SK-N-MC (cell line): ENCODE results near the gene WDR27.

Experiments
- DNase-seq: peaks from one replicate; pipeline ENCODE4 v3.0.0-alpha.2; 2011; ENCODE audit warnings: low read depth, low spot score
- H3K27ac ChIP-seq: fragments of 200-600 bp; sonication (generic); 2 replicates; pipeline ENCODE4 v1.5.1; 2016; ENCODE audit warnings: mixed run types
- H3K36me3 ChIP-seq: fragments of 200-600 bp; sonication (generic); 2 replicates; pipeline ENCODE4 v1.6.1; 2017; ENCODE audit warnings: antibody characterized with exemption, low read length, mixed read lengths; ENCODE audit not compliant: insufficient read depth
- H3K4me3 ChIP-seq: fragments of 200-600 bp; sonication (generic); 2 replicates; pipeline ENCODE4 v1.5.1; 2016
- H3K9ac ChIP-seq: fragments of 200-600 bp; sonication (generic); 2 replicates; pipeline ENCODE4 v1.8.0; 2017; ENCODE audit warnings: mixed run types, mixed read lengths; ENCODE audit not compliant: insufficient read length
- H3K9me3 ChIP-seq: fragments of 200-600 bp; sonication (generic); 2 replicates; pipeline ENCODE4 v1.6.1; 2017; ENCODE audit warnings: low read depth, mild to moderate bottlenecking, antibody characterized with exemption, low read length, moderate library complexity, mixed read lengths
- EZH2 ChIP-seq: fragments of 200-600 bp; sonication (generic); IDR thresholded peaks from one replicate; pipeline ENCODE4 v1.6.1; 2017; ENCODE audit warnings: antibody characterized with exemption
- FOXP2 ChIP-seq: optimal IDR thresholded peaks from 2 replicates; pipeline ENCODE3; 2011; ENCODE audit warnings: mild to moderate bottlenecking, moderate library complexity; ENCODE audit not compliant: insufficient read depth; ENCODE audit errors: extremely low read length, control extremely low read depth
- POLR2AphosphoS5 ChIP-seq: IDR thresholded peaks from 2 replicates; pipeline ENCODE4 v1.6.1; 2012; ENCODE audit warnings: mild to moderate bottlenecking, low read depth, low read length, borderline replicate concordance

WDR27 gene

DNA sequence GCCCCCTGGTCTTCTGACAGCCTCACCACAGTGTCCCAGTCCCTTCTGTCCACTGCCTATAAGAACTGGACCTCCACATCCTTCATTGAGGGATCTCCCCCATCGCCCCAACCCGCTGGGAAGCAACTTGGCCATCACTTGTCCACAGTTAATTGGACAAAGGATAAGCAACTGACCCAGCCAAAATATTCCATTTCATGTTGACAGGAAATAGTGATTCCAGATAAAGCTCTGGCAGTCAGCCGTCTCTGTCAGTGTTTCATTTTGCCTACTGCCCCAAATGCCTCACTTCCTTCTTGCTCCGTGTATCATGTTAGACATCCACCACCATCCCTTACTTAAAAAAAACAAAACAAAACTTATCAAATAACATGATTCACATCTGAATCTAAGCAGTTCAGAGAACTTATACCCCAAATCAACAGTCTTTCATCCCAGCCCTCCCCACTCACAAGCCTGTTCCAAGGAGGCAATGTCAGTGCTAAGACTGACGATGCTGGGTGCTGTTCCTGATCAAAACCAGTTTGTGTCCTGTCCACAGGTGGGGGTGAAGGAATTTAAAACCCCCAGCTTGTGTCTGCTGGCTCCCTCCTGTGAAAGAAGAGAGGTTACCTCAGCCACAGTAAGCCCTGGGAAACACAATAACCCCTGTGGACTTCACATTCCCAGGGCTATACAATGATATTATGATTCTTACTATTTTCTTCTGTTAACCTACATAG lies 162.5 kb downstream of the WDR27 start:
- H3K9ac ChIP-seq: no peak overlapping the region
- DNase-seq: no peak
- no peaks in the 10 kb centered on the region for H3K36me3 ChIP-seq
- 0 out of 2 replicates have a peak, but pooled peaks cover 4% of the 10 kb centered on the region for H3K9me3 ChIP-seq
- H3K27ac ChIP-seq: no peak overlapping the region
- TF ChIP-seq FOXP2 (no peak), POLR2AphosphoS5 (no peak), EZH2 (no peak)
- H3K4me3 ChIP-seq: no peak overlapping the region

DNA sequence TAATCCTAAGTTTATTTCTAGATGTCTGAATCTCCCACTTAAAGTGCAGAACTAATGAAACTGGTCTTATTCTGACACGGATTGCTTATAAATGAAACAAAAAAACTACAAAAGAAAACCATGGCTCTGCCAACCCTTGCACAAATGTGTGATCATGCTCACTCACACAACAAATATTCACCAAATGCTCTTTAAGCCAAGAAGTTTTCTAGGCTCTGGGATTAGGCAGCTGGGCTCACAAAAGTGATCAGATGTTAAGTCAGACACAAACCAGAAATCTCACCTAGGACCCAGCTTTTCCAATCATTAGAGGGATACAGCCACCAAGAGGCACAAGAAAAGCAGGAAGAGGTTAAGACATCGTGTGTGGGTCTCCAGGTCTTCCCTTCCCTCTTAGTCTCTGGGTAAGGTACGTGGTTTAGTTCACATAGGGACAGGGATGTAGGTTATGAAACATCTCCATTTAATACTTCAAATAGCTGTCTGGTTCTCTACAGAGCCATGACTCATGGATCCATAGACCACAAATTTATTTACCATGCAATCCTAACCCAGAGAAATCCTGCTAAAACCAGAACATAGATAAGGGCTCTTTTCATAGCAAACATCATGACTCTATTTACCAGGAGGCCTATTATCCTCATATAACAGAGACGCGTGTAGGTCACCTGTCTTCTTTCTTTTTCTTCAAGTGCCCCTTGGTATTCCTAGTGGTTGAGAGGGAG lies 165.2 kb downstream of the WDR27 start:
- no peak overlapping the region for H3K27ac ChIP-seq
- no peak for DNase-seq
- 0 out of 2 replicates have a peak, but pooled peaks cover 4% of the 10 kb centered on the region for H3K9me3 ChIP-seq
- TF ChIP-seq POLR2AphosphoS5: no peak
- no peak for TF ChIP-seq FOXP2
- H3K4me3 ChIP-seq: no peak overlapping the region
- H3K9ac ChIP-seq: no peak overlapping the region
- no peaks in the 10 kb centered on the region for H3K36me3 ChIP-seq

- H3K36me3 ChIP-seq: no peaks in the 10 kb centered on the region
- no peak overlapping the region for H3K9ac ChIP-seq
- no peak overlapping the region for H3K4me3 ChIP-seq
- H3K9me3 ChIP-seq: 0 out of 2 replicates have a peak, but pooled peaks cover 4% of the 10 kb centered on the region
- TF ChIP-seq POLR2AphosphoS5 (no peak), EZH2 (no peak), FOXP2 (no peak)
- no peak for DNase-seq
- H3K27ac ChIP-seq: no peak overlapping the region
Measured at GRCh38 chr6:169534039-169534421, 167.8 kb downstream of the WDR27 start.

DNA sequence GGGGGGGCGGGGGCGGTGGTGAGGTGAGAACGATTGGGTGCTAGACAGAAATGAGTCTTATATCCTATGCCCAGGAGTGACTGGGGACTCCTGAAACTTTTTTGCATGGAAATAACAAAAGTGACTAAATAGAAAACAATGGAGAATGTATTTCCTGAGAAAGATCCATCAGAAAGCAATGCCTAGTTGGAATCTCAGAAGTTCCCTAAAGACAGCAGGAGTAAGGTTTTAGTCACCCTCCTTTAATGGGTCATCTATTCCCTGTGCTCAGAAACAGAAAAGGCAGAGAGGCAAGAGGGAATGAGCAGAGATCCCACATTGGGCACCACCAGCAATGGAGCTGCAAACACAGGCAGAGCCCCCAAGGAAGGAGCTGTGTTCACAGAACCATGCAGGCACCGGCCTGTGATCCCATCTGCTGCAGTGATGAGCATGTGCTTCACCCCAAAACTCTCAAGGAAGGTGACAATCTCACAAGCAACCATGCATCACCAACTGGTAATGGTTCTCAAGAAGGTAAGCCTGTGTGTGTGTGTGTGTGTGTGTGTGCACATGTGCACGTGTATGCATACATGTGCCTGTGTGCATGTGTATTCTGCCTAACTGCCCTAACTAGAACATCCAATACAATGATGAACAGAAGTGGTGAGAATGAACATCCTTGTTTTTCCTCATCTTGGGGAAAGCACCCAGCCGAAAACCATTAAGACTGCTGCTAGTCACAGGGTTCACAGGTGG lies 168.4 kb downstream of the WDR27 start:
- TF ChIP-seq EZH2 (no peak), FOXP2 (no peak)
- Histone ChIP-seq H3K4me3 (no peak overlapping the region), H3K9me3 (0 out of 2 replicates have a peak, but pooled peaks cover 4% of the 10 kb centered on the region), H3K9ac (no peak overlapping the region), H3K27ac (no peak overlapping the region), H3K36me3 (no peaks in the 10 kb centered on the region)
- DNase-seq: no peak

- Histone ChIP-seq H3K27ac (no peak overlapping the region), H3K9ac (no peak overlapping the region), H3K9me3 (0 out of 2 replicates have a peak, but pooled peaks cover 4% of the 10 kb centered on the region), H3K4me3 (no peak overlapping the region), H3K36me3 (no peaks in the 10 kb centered on the region)
- no peak for TF ChIP-seq FOXP2
- no peak for TF ChIP-seq POLR2AphosphoS5
- no peak for TF ChIP-seq EZH2
- no peak for DNase-seq
Measured at GRCh38 chr6:169530752-169531123, 171.1 kb downstream of the WDR27 start.

DNA sequence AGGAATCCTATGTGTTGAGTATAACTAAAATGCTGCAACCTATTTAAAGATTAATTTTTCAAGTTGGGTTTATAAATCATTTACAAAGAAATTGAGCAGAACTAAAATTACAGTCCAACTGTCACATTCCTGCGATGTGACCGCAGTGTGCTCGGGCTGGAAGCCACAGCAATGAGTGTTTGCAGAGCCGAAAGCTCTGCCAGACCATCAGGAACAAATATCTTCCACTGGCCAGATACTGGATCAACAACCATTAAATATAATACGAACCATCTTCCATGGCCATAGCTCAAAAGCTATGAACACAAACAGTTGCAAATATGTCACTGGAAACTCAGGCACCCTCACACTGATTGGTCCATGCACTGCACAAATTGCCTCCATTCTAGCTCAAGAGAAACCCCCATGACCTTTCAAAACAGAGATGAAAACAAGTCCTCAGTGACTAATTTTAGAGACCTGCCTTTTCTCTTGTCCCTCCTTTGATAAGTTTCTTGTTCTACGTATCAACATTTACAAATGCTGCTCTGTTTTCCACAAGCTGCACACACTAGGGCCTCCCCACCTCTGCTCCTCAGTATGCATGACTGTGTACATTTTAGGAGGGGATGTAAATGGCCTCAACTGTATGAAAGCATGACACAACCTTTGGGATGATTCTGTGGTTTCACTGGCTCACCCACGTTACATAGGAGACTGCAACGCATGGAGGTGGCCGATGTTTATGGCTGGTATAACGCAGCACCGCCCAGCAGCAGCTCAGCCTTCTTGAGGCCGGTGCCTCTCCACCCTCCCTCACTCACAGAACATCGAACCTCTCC lies 171.7 kb downstream of the WDR27 start:
- Histone ChIP-seq H3K9me3 (0 out of 2 replicates have a peak, but pooled peaks cover under 1% of the 10 kb centered on the region), H3K36me3 (no peaks in the 10 kb centered on the region), H3K27ac (no peak overlapping the region), H3K9ac (no peak overlapping the region), H3K4me3 (no peak overlapping the region)
- TF ChIP-seq POLR2AphosphoS5 (no peak), EZH2 (no peak)
- no peak for DNase-seq

DNA sequence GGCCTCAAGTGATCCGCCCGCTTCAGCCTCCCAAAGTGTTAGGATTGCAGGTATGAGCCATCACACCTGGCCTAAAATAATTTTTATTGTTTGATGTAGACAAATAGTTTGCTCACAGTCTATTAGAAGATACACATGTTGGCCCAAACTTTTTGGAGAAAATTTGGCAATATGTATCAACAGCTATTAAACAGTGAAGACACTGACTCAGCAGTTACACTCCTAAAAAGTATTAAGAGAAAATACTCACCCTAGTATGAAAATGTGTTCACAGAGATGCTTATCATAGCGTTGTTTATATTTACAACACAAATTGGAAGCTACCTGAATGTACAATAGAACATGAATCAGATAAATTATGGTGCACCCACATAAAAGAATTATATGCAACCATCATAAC lies 173.1 kb downstream of the WDR27 start:
- H3K36me3 ChIP-seq: no peaks in the 10 kb centered on the region
- H3K4me3 ChIP-seq: no peak overlapping the region
- H3K27ac ChIP-seq: no peak overlapping the region
- no peak for DNase-seq
- no peak overlapping the region for H3K9ac ChIP-seq
- no peaks in the 10 kb centered on the region for H3K9me3 ChIP-seq
- no peak for TF ChIP-seq POLR2AphosphoS5
- no peak for TF ChIP-seq EZH2
- no peak for TF ChIP-seq FOXP2

DNA sequence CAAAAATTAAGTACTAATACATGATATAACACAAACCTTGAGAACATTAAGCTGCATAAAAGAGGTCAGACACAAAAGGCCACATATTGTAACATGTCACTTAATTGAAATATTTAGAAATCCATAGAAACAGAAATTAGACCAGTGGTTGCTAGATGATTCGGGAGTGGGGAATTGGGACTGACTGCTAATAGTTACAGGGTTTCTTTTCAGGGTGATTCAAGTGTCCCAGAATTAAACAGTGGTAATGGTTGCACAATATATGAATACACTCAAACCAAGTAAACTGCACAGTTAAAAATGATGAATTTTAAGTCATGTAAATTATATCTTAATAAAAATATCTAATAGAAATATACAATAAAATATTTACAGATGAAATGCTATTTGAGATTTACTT lies 174.5 kb downstream of the WDR27 start:
- no peak for DNase-seq
- no peak overlapping the region for H3K4me3 ChIP-seq
- H3K27ac ChIP-seq: no peak overlapping the region
- H3K9ac ChIP-seq: no peak overlapping the region
- H3K36me3 ChIP-seq: no peaks in the 10 kb centered on the region
- no peaks in the 10 kb centered on the region for H3K9me3 ChIP-seq
- TF ChIP-seq POLR2AphosphoS5 (no peak), EZH2 (no peak), FOXP2 (no peak)
